NCI-H2081 (cell line): ENCODE measurements around the gene EFNA5.
"Not testable (repeated sequence)": the region's sequence is repeated elsewhere in the genome, so short reads cannot be mapped to it uniquely, and the experiment has no call there.

Experiments
- DNase-seq, 2 experiments: peaks; one replicate each; lab custom pipeline; 2025; lab: John Stamatoyannopoulos, UW

Gene EFNA5

GRCh38 chr5:107457881-107458280 is 212.9 kb downstream of the EFNA5 start:
- no peak for DNase-seq

DNA sequence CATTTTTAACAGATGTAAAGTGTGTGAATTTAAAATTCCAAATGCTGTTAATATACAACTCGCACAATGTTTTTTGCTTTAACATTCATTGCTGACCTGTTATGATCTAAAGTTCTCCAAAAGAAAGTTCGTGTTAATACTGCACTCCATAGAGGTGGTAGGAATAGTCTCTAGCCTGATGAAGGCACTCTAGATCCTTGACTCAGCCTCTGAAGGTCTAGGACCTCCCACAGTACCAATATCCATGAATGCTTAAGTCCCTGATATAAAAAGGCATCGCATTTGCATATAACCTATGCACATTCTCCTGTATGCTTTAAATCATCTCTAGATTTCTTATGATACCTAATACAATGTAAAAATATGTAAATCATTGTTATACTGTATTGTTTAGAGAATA is 213.6 kb downstream of the EFNA5 start:
- DNase-seq: no peak

DNA sequence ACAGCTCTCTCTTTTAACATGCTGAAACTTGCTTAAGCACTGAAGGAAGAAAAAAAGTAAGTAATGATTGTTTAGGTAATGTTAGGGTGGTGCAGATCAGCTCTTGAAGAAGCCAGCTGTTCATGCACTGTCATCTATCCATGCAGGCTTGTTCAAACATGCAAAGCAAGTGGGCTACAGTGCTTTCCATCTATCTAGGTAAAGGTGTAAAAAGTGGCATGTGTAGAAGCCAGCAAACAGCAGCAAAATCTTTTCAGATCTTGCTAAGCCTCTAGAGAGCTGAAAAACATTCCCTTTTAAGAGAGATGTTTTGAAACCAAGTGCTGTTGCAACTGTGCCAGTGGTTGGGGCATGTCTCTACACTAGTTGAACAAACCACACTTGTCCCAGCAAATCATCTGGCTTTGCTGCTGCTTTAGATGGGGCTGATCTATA is 214.4 kb downstream of the EFNA5 start:
- no peak for DNase-seq

DNA sequence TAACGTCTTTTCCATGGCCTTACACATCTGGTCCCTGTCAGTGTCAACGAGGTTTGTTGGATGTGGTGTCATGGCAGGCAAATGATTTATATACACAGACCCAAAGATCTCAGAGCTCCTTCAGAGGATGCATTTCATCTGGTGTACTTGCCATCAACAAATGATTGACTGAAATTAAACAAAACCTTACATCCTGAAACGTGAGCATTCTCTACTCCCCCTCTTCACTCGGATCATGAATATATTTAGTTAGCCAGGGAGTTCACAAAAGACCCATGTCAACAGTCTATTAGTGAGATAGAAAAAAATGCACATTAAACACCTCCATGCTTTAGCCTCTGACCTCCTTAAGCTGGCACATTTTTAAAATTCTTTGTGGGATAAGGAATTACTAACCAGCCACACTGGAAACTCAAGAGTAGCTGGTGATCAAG is 215.6 kb downstream of the EFNA5 start:
- no peak for DNase-seq

GRCh38 chr5:107451827-107452226 is 218.9 kb downstream of the EFNA5 start:
- DNase-seq: not testable (repeated sequence)

GRCh38 chr5:107451028-107451427 is 219.7 kb downstream of the EFNA5 start:
- peak; percentile 33 to 73 for DNase-seq

DNA sequence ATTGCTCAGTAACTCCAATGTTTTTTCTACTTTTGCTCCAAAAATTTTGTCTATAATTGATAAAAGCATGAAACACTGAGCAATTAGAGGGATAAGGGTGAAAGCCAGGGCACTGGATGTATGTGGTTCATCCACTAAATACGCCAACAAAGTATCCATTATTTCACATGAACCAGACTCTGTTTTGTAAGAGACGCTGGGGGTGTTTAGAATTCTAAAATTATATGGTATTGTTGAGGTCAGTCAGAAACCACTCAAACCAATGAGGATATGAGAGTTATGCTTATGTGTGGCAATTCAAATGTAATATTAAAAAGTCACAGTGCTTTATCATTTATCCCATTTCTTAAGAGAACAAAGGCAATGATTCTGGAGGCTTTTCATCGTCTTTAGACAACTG is 220.2 kb downstream of the EFNA5 start:
- no peak for DNase-seq

- no peak for DNase-seq
These were observed 221.4 kb downstream of the EFNA5 start for GRCh38 chr5:107449369-107449768.

GRCh38 chr5:107447587-107447986 is 223.2 kb downstream of the EFNA5 start:
- no peak for DNase-seq

- DNase-seq: no peak
These were observed 223.8 kb downstream of the EFNA5 start for GRCh38 chr5:107446972-107447371.

DNA sequence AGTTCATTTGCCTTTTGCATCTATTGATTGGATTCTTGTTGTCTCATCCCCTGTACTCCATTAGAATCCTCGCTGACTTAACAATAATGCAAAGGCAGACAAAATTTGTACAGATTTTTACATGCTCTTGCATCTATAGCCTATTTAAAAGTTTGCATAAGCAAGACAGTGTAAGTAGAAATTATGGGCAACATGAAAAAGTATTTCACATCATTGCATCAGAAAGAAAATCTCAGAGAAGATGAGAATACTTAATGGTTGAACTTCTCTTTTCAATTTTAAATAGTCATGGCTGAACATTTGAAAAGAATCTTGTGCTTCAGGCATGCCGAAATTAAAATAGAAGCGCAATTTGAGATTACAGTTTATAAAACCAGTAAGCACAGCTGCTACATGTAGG is 226.4 kb downstream of the EFNA5 start:
- DNase-seq: no peak

- DNase-seq: no peak
These were observed 226.8 kb downstream of the EFNA5 start for GRCh38 chr5:107443897-107444296.

GRCh38 chr5:107442452-107442851 is 228.3 kb downstream of the EFNA5 start:
- DNase-seq: no peak

GRCh38 chr5:107439832-107440231 is 230.9 kb downstream of the EFNA5 start:
- DNase-seq: no peak

DNA sequence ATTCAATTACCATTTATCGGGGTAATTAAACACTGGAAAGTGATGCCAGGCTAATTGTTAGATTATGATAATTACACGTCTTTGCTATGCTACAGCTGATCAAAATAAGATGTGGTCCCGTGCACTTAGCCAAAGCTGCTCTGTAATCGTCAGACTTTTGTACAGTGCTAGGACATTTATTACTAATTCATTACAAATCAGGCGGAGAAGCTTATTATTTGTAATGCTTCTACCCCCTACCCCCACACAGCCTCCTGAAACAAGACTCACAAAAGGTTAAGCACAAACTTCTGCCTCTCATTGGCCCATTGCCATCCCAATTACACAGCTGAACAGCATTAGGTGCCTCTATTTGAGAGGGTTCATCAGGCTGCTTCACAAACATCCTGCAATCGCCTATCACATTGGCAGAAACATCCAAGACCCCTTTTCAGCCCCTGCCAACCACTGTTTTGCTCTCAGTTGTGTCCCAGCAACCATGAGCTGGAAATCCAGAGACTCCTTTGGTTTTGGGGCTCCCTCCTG is 232.7 kb downstream of the EFNA5 start:
- DNase-seq: peak in 1 of 2 experiments; percentile 37

- DNase-seq: no peak
These were observed 233.6 kb downstream of the EFNA5 start for GRCh38 chr5:107437154-107437553.

DNA sequence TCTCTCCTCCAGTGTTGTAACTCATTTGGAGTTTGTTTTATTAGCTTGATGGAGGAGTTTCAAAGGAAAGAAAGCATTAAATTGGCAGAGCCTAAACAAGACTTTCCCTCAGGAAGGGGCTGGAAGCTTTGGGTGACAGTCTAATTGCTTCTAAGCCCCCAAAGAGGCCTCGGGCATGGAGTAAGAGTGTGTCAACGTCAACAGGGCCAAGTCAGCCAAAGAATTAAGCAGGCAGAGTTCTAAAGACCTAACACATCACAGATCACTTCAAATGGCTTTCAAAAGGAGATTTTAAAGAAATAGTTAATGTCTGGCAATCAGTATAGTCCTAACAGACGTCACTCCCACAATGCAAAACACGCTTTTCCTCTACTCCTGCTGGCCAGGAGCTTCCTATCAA is 234.5 kb downstream of the EFNA5 start:
- no peak for DNase-seq

DNA sequence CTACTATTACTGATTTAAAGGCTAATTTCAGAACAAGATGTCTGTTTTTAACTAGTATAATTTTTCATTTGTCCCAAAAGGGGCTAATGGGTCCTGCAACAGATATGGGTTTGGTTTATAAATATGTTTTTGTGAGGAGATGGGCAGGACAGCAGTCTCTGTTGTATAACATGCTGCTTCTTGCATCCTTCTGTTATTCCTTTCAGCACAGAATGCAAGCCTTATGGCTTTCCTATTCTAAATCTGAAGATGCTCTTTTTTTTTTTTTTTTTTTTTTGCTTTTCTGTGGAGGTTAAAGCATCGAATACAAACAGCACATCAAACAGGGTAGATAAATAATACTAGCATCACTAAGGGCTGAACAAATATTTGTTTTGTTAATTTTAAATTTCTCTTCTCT is 235.7 kb downstream of the EFNA5 start:
- DNase-seq: no peak

- DNase-seq: not testable (repeated sequence)
These were observed 237.1 kb downstream of the EFNA5 start for GRCh38 chr5:107433646-107434045.

- DNase-seq: no peak
These were observed 238.7 kb downstream of the EFNA5 start for GRCh38 chr5:107431998-107432397.

DNA sequence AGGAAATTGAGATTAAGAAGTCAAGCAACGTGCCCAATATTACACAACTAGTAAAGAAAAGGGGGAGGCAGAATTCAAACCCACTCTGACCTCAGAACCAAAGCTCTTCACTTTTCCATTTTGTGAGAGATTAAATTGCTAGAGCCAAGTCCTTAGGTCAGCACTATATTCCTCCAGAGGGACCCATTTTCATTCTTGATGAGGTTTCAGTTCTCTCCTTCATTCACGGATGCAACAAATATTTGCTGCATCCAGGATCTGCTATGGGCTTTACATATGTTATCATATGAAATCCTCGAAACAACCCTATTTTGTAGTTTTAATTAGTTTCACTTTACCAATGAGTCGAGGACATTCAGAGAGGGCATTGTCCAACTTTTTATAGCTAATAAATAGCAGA is 239.2 kb downstream of the EFNA5 start:
- no peak for DNase-seq

- DNase-seq: no peak
These were observed 240.6 kb downstream of the EFNA5 start for GRCh38 chr5:107430071-107430625.

DNA sequence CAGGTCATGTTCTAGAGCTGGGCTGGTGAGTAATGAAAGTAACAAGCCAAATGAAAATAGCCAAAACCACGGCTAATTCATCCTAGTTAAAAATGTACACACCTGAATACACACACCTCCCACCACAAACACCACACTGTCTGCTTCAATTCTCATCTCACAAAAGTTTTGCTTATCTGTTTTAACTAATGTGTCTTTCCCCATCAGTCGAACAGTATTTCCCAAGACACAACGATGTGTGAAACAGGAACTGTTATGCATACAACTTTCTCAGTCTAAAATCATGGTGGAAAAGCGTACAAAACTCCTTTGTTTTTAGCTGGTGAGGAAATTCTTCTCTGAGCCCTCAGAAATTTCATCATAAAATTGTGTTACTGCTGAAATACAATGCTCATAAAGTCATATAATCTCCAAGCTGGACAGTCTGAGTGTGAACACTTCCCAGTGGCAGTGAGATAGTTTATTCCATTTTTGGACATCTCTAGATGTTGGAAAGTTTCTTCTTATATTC is 242.4 kb downstream of the EFNA5 start:
- DNase-seq: no peak

- DNase-seq: no peak
These were observed 243.9 kb downstream of the EFNA5 start for GRCh38 chr5:107426872-107427271.
